Measurements from ENCODE around the gene KCNMA1. TPM values are rescaled to one million over a fixed set of nuclear protein-coding genes. Genes with fewer than 3 reads are reported as not detected.

Gene KCNMA1
- polyA plus RNA-seq, 1 experiment = 21.4 TPM

DNA sequence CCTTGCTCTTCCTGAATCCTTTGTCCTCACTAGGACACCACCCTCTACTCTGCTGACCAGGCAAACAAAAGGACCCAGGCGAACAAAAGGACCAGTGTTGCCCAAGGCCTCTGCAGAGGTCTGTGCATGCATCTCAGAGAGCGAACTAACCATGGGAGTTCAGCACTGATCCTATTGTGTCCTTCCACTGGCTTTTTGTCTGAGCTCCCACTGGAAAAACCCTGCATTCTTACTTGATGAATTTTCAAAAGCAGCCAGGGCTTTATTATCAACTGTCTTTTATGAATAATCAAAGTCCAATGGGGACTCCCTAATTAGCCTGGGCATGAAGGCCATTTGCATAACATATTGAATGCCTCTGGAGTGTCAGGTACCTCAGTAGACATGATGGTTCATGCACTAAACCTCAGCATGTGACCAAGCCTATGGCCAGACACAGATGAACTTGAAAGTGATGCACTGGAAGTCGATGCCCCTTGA, 140.6 kb downstream of the KCNMA1 start:
- no peak for DNase-seq (ENCODE audit: low read depth)
- H3K36me3 ChIP-seq (ENCODE audit: control insufficient read depth, insufficient read depth, low read length) = no peaks in the 10 kb centered on the region
- POLR2A ChIA-PET = no interaction called here
- CTCF ChIA-PET = interaction anchor here (0.6 to 2.1 kb wide), 9 partner anchors 9 to 331 kb away, joined by 3 to 5 read pairs (median 3); no protein-coding TSS in a partner anchor
- H3K4me3 ChIP-seq (ENCODE audit: low read depth, low read length) = no peak overlapping the region
- H3K27me3 ChIP-seq (ENCODE audit: control insufficient read depth, insufficient read depth, low read length) = no peaks in the 10 kb centered on the region
- TF ChIP-seq, protein P1, sequence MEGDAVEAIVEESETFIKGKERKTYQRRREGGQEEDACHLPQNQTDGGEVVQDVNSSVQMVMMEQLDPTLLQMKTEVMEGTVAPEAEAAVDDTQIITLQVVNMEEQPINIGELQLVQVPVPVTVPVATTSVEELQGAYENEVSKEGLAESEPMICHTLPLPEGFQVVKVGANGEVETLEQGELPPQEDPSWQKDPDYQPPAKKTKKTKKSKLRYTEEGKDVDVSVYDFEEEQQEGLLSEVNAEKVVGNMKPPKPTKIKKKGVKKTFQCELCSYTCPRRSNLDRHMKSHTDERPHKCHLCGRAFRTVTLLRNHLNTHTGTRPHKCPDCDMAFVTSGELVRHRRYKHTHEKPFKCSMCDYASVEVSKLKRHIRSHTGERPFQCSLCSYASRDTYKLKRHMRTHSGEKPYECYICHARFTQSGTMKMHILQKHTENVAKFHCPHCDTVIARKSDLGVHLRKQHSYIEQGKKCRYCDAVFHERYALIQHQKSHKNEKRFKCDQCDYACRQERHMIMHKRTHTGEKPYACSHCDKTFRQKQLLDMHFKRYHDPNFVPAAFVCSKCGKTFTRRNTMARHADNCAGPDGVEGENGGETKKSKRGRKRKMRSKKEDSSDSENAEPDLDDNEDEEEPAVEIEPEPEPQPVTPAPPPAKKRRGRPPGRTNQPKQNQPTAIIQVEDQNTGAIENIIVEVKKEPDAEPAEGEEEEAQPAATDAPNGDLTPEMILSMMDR (IDR thresholded peaks at IDR 0.05; ENCODE audit: insufficient read depth, low read depth, low read length) = no peak

DNA sequence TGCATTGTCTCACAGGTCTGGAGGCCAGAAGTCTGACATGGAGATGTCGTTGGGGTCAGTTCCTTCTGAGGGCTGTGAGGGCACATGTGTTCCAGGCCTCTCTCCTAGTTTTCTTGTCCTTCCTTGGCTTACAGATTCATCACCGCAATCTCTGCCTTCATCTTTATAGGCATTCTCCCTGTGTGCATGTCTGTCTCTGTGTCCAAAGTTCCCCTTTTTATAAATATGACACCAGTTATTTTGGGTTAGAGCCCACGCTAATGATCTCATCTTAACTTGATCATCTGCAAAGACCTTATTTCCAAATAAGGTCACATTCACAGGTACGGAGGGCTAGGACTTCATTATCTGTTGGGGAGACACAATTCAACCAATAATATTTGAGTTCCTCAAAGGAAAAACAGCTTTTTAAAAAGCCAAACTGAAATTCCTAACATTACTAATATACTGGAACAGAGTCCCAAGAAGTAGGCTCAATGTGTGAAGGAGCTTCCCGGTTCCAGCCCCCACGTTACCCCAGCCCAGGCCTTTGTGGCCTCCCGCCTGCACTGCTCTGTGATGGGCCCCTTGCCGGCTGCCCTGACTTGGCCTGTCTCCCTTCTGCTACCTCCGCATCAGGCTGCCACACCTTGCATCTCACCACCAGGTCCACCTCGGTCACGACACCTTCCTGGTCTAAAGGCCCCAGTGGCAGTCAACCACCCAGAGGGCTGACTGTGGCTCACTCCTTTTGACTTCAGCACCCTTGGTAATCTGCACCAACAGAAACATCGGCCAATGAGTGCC, 142.7 kb downstream of the KCNMA1 start:
- CTCF ChIA-PET = interaction anchor here (0.6 to 2.3 kb wide), 12 partner anchors 8 to 1579 kb away, joined by 3 to 11 read pairs (median 3); partner anchors contain the start of gene KCNMA1
- POLR2A ChIA-PET = no interaction called here

DNA sequence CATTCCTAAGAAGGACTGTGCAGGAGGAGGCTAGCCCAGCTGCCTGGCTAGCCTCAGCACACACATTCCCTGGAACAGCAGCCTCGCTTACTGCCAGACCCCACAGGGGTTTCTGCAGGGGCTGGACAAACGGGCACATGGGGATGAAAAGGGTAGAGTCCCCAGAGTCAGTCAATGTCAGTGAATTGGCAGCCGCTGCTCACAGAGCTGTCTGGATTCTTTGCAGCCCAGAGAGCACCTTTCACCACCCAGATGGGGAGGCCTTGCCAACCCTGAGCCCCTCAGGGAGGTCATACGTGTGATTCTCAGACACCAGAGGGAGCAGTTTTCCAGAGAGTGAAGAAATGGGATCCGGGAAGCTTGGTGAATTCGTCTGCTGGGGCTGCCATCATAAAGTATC, 143.3 kb downstream of the KCNMA1 start:
- DNase-seq (ENCODE audit: low read depth) = no peak
- H3K36me3 ChIP-seq (ENCODE audit: control insufficient read depth, insufficient read depth, low read length) = no peaks in the 10 kb centered on the region
- CTCF ChIA-PET = interaction anchor here (0.6 to 2.3 kb wide), 11 partner anchors 8 to 321 kb away, joined by 3 to 11 read pairs (median 3); partner anchors contain the start of gene KCNMA1
- TF ChIP-seq, protein P1 (IDR thresholded peaks at IDR 0.05; ENCODE audit: insufficient read depth, low read depth, low read length) = peak; percentile 45
- no peaks in the 10 kb centered on the region for H3K27me3 ChIP-seq (ENCODE audit: control insufficient read depth, insufficient read depth, low read length)
- no peak overlapping the region for H3K4me3 ChIP-seq (ENCODE audit: low read depth, low read length)
- POLR2A ChIA-PET = no interaction called here

More for the DNA sequence above, 142.7 kb downstream of the KCNMA1 start:
- Histone ChIP-seq H3K27me3 (ENCODE audit: control insufficient read depth, insufficient read depth, low read length) (no peaks in the 10 kb centered on the region), H3K36me3 (ENCODE audit: control insufficient read depth, insufficient read depth, low read length) (no peaks in the 10 kb centered on the region), H3K4me3 (ENCODE audit: low read depth, low read length) (no peak overlapping the region)
- DNase-seq (ENCODE audit: low read depth) = no peak
- TF ChIP-seq, protein P1 (IDR thresholded peaks at IDR 0.05; ENCODE audit: insufficient read depth, low read depth, low read length) = no peak

DNA sequence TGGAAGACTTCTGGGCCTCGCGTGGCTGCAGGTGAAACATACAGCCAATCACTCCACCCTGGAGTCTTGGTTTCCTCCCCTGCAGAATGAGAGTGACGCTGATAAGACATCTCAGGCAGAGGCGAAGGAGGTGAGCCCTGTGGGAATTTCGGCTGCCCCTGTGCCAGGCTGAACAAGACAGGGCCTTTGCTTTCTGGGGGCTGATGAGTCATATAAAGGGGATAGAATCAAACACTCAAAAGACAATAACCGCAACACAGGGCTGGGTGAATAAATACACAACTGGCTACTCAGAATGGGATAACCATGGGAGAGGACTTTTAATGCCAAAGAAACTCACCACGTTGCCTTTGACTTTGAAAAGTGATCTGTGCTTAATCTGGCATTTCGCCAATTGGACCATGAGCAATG, 143.8 kb downstream of the KCNMA1 start:
- Histone ChIP-seq H3K27me3 (ENCODE audit: control insufficient read depth, insufficient read depth, low read length) (no peaks in the 10 kb centered on the region), H3K4me3 (ENCODE audit: low read depth, low read length) (no peak overlapping the region), H3K36me3 (ENCODE audit: control insufficient read depth, insufficient read depth, low read length) (no peaks in the 10 kb centered on the region)
- ChIA-PET CTCF (interaction anchor here (0.7 to 2.3 kb wide), 7 partner anchors 12 to 320 kb away, joined by 3 to 11 read pairs (median 3); partner anchors contain the start of gene KCNMA1), POLR2A (no interaction called here)
- TF ChIP-seq, protein P1 (IDR thresholded peaks at IDR 0.05; ENCODE audit: insufficient read depth, low read depth, low read length) = no peak
- no peak for DNase-seq (ENCODE audit: low read depth)

DNA sequence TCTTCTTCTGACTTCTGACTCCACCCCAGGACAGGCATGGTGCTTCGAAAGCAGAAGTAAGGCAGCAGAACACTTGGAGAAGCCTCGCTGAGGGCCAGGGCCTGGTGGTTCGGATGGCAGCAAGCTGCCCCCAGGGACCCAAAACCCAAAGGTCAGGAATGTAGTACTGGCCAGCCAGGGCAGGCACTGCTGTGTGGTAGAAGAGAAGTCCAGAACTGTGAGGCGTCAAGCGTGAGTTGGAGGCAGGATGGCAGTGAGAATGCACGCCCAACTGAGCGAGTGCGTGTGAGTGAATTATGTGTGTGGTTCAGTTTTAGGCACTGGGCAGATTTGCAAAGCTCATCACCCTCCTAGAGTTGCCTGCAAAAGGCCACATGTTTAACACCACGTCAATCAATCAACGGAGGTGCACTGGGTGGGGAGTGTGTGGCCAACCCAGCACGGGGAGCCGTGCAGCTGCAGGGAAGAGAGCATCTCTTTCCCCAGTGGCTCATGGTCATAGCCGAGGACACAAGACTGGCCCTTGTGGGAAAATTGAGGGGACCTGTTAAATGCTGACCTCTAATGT, 144.3 kb downstream of the KCNMA1 start:
- TF ChIP-seq, protein P1 (IDR thresholded peaks at IDR 0.05; ENCODE audit: insufficient read depth, low read depth, low read length) = no peak
- ChIA-PET POLR2A (no interaction called here), CTCF (interaction anchor here (0.6 to 2.3 kb wide), 2 partner anchors 148 to 308 kb away, joined by 3 to 11 read pairs; no protein-coding TSS in a partner anchor)
- H3K4me3 ChIP-seq (ENCODE audit: low read depth, low read length) = no peak overlapping the region
- H3K36me3 ChIP-seq (ENCODE audit: control insufficient read depth, insufficient read depth, low read length) = no peaks in the 10 kb centered on the region
- H3K27me3 ChIP-seq (ENCODE audit: control insufficient read depth, insufficient read depth, low read length) = no peaks in the 10 kb centered on the region
- no peak for DNase-seq (ENCODE audit: low read depth)
